Epithelial cell of esophagus (primary cell): ENCODE measurements around the gene RABEPK.

ENCODE experiments used
- DNase-seq: peaks from one replicate; pipeline ENCODE4 v3.0.0; 2010; ENCODE audit warnings: low read depth
- H3K4me3 ChIP-seq: 2 replicates; pipeline ENCODE4 v1.5.1; 2011; ENCODE audit warnings: mild to moderate bottlenecking, low read length, control low read depth
- TF ChIP-seq, protein P1 (sequence below): IDR thresholded peaks from 2 replicates; pipeline ENCODE4 v1.5.1; 2011; ENCODE audit warnings: low read depth, mild to moderate bottlenecking, low read length, control low read depth, inconsistent platforms; ENCODE audit not compliant: insufficient read depth; ENCODE audit errors: missing control alignments

The RABEPK gene

GRCh38 chr9:125276771-125277170 is 76.4 kb downstream of the RABEPK start:
- TF ChIP-seq, protein P1, sequence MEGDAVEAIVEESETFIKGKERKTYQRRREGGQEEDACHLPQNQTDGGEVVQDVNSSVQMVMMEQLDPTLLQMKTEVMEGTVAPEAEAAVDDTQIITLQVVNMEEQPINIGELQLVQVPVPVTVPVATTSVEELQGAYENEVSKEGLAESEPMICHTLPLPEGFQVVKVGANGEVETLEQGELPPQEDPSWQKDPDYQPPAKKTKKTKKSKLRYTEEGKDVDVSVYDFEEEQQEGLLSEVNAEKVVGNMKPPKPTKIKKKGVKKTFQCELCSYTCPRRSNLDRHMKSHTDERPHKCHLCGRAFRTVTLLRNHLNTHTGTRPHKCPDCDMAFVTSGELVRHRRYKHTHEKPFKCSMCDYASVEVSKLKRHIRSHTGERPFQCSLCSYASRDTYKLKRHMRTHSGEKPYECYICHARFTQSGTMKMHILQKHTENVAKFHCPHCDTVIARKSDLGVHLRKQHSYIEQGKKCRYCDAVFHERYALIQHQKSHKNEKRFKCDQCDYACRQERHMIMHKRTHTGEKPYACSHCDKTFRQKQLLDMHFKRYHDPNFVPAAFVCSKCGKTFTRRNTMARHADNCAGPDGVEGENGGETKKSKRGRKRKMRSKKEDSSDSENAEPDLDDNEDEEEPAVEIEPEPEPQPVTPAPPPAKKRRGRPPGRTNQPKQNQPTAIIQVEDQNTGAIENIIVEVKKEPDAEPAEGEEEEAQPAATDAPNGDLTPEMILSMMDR, result no peak
- H3K4me3 ChIP-seq, result no peak overlapping the region
- DNase-seq, result no peak

- TF ChIP-seq, protein P1, result no peak
- H3K4me3 ChIP-seq, result no peak overlapping the region
- no peak for DNase-seq
Observed at GRCh38 chr9:125277411-125277810, 77.1 kb downstream of the RABEPK start.

GRCh38 chr9:125280945-125281344 is 80.6 kb downstream of the RABEPK start:
- DNase-seq, result no peak
- TF ChIP-seq, protein P1, result no peak
- no peak overlapping the region for H3K4me3 ChIP-seq
